Suprapubic skin (tissue), 4 donors: Measurements from ENCODE around the gene ZEB1.

Experiments
- CTCF ChIP-seq, 2 donors: fragments of 200-600 bp in 1 of 2; fragments of 450-650 bp in 1 of 2; sonication (generic) in 1 of 2; IDR thresholded peaks; one replicate each; pipeline ENCODE4 v1.5.1; 2016 to 2019; ENCODE audit warnings: antibody characterized with exemption in 2 of 2, mild to moderate bottlenecking in 1 of 2, moderate library complexity in 1 of 2
- EP300 ChIP-seq: sonication (generic); formaldehyde crosslinking; IDR thresholded peaks from one replicate; pipeline ENCODE4 v1.6.1; 2017; ENCODE audit warnings: antibody characterized with exemption
- POLR2A ChIP-seq, 2 donors: fragments of 450-650 bp; IDR thresholded peaks; one replicate each; pipeline ENCODE4 v1.6.1; 2017; ENCODE audit warnings: antibody characterized with exemption in 2 of 2, mild to moderate bottlenecking in 2 of 2, moderate library complexity in 2 of 2
- POLR2AphosphoS5 ChIP-seq, 3 donors: sonication (generic); formaldehyde crosslinking; IDR thresholded peaks; one replicate each; pipeline ENCODE4 v1.6.1; 2017; ENCODE audit warnings: antibody characterized with exemption in 3 of 3

GRCh38 chr10:31404640-31405039 lies 85.6 kb downstream of the ZEB1 start:
- TF ChIP-seq CTCF (IDR thresholded peaks at IDR 0.05), result no peak
- no peak for TF ChIP-seq POLR2AphosphoS5 (IDR thresholded peaks at IDR 0.05)
- TF ChIP-seq EP300, result no peak
- TF ChIP-seq POLR2A (IDR thresholded peaks at IDR 0.05), result no peak
